Measurements from ENCODE around the gene CD96. TPM values are rescaled to one million over a fixed set of nuclear protein-coding genes. Genes with fewer than 3 reads are reported as not detected.

Gene CD96
- total RNA-seq, 1 donor from 2014 or later = 0.17 TPM

DNA sequence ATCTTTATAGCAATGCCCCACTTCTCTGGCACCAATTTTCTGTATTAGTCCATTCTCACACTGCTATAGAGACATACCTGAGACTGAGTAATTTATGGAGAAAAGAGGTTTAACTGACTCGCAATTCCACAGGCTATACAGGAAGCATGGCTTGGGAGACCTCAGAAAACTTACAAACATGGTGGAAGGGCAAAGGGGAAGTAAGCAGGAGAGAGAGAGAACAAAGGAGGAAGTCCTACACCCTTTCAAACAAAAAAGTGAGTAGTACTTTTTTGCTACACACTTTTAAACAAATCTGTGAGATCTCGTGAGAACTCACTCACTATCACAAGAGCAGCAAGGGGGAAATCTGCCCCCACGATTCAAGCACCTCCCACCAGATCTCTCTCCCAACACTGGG, 120.9 kb downstream of the CD96 start:
- peaks cover 4% of the 10 kb centered on the region for H3K36me3 Mint-ChIP-seq (ENCODE audit: low read depth)

DNA sequence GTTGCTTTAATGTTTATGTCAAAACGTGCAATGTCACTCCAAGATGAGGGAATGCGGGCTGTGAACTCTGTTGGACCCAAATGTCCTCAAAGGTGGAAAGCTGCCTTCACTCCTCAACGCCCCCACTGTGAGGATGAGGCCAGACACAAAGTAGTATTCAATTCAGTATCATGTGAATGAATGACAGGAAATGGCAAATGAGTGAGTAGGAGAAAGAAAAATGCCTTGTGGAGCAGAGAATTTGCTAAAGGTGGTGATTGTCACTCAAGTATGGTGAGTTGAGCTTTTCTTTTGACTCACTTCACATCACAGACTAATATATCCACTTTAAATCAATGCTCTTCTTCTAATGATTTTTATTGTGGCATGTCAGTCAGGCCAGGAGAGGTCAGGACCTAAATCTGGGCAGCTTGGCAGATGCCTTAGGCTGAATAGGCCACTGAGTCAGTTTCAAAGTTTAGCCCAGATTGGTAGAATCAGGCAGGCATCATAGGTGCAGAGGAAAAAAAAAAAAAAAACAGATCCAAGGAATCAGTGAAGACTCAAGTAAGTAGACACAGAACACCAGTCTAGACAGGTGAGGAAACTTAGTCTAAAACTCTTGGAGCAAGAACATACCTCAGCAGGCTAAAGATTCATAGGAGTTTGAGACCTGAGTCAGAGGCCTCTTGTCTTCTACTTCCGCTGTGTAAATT, 124.2 kb downstream of the CD96 start:
- no peaks in the 10 kb centered on the region for H3K27me3 Mint-ChIP-seq (ENCODE audit: low read depth)
- peak overlapping the region; percentile 64 for H3K27ac Mint-ChIP-seq (ENCODE audit: unreplicated experiment)

More for the DNA sequence above, 120.9 kb downstream of the CD96 start:
- DNase-seq (ENCODE audit: low spot score) = no peak
- Mint-ChIP-seq H3K27ac (ENCODE audit: unreplicated experiment) (no peak overlapping the region), H3K4me3 (ENCODE audit: unreplicated experiment) (no peak overlapping the region), H3K9me3 (ENCODE audit: low read depth) (peaks cover 13% of the 10 kb centered on the region), H3K4me1 (ENCODE audit: low read depth) (peaks cover 9% of the 10 kb centered on the region), H3K27me3 (ENCODE audit: low read depth) (peaks cover 19% of the 10 kb centered on the region)
- TF ChIP-seq, protein P1, sequence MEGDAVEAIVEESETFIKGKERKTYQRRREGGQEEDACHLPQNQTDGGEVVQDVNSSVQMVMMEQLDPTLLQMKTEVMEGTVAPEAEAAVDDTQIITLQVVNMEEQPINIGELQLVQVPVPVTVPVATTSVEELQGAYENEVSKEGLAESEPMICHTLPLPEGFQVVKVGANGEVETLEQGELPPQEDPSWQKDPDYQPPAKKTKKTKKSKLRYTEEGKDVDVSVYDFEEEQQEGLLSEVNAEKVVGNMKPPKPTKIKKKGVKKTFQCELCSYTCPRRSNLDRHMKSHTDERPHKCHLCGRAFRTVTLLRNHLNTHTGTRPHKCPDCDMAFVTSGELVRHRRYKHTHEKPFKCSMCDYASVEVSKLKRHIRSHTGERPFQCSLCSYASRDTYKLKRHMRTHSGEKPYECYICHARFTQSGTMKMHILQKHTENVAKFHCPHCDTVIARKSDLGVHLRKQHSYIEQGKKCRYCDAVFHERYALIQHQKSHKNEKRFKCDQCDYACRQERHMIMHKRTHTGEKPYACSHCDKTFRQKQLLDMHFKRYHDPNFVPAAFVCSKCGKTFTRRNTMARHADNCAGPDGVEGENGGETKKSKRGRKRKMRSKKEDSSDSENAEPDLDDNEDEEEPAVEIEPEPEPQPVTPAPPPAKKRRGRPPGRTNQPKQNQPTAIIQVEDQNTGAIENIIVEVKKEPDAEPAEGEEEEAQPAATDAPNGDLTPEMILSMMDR (IDR thresholded peaks at IDR 0.05) = no peak

DNA sequence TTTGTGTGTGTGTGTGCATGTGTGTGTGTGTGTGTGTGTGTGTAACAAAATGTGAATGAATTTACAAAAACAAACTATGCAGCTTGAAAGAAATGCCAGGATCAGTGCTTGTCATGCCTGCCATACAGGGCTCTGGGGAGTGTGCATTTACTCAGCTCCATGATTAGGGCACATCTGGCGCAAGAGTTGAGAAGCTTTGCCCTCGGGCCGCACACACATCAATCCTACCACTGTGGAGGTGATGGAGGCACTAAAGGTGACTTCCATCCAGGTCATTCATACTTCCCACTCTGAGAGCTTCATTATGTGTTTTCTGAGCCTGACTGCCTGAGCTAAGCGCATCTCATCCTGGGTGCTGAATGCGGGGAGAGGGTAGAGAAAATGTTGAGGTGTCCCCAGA, 125.2 kb downstream of the CD96 start:
- no peak for DNase-seq (ENCODE audit: low spot score)
- Mint-ChIP-seq H3K27ac (ENCODE audit: unreplicated experiment) (no peak overlapping the region), H3K27me3 (ENCODE audit: low read depth) (no peaks in the 10 kb centered on the region), H3K9me3 (ENCODE audit: low read depth) (peaks cover 8% of the 10 kb centered on the region), H3K4me1 (ENCODE audit: low read depth) (peaks cover 28% of the 10 kb centered on the region), H3K4me3 (ENCODE audit: unreplicated experiment) (no peak overlapping the region), H3K36me3 (ENCODE audit: low read depth) (peaks cover 2% of the 10 kb centered on the region)
- TF ChIP-seq, protein P1 (IDR thresholded peaks at IDR 0.05) = no peak

More for the DNA sequence above, 124.2 kb downstream of the CD96 start:
- Mint-ChIP-seq H3K36me3 (ENCODE audit: low read depth) (peaks cover 2% of the 10 kb centered on the region), H3K4me1 (ENCODE audit: low read depth) (peaks cover 28% of the 10 kb centered on the region), H3K4me3 (ENCODE audit: unreplicated experiment) (no peak overlapping the region), H3K9me3 (ENCODE audit: low read depth) (peaks cover 9% of the 10 kb centered on the region)
- no peak for DNase-seq (ENCODE audit: low spot score)
- TF ChIP-seq, protein P1 (IDR thresholded peaks at IDR 0.05) = no peak

DNA sequence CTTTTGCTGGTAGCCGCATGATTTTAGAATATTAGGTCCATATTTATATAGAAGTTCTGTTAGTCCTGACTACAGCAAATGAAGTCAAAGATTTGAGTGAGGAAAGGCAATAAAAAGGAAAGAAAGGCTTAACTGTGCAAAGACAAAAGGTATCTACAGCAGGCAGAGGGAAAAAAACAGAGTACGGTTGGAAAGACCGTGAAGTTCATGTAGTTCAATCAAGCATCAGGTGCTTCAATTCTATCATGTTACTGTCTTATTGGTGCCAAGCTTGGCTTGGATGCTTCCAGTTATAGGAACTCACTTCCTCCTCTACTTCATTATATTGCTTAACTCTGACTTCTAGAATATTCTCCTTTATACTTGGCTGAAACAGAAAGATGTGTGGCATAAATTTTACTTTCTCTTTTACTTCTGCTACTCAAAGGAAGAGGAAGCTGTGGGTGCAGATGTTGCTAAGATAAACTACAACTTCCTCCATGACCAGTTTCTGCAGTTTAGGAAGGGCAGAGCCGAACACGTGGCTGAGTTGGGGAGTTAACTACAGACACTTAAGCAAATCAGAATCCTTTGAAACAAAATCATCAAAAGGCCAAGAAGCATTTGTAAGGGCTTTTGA, 125.7 kb downstream of the CD96 start:
- no peak for DNase-seq (ENCODE audit: low spot score)
- Mint-ChIP-seq H3K9me3 (ENCODE audit: low read depth) (peaks cover 3% of the 10 kb centered on the region), H3K27ac (ENCODE audit: unreplicated experiment) (no peak overlapping the region), H3K36me3 (ENCODE audit: low read depth) (peaks cover 2% of the 10 kb centered on the region), H3K4me1 (ENCODE audit: low read depth) (peaks cover 28% of the 10 kb centered on the region), H3K4me3 (ENCODE audit: unreplicated experiment) (no peak overlapping the region), H3K27me3 (ENCODE audit: low read depth) (no peaks in the 10 kb centered on the region)
- TF ChIP-seq, protein P1 (IDR thresholded peaks at IDR 0.05) = no peak

DNA sequence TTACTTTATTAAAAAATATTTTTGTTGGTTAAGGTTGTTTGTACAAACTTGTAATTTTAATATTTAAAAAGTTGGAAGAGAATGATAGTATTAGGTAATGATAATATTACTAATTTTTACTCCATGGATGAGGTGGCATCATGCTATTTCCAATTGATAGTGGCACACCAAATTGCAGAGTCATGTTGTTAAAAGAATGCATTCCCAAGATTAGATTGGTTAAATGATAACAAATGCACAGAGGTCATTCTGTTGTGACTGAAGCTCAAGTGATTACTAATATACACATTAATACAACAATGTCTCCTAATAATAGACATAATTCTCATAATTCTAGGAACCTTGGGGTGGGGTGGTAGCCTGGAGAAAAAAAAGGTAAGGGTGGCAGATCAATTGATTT, 126.3 kb downstream of the CD96 start:
- Mint-ChIP-seq H3K27ac (ENCODE audit: unreplicated experiment) (no peak overlapping the region), H3K27me3 (ENCODE audit: low read depth) (no peaks in the 10 kb centered on the region), H3K4me1 (ENCODE audit: low read depth) (peaks cover 28% of the 10 kb centered on the region), H3K4me3 (ENCODE audit: unreplicated experiment) (no peak overlapping the region), H3K36me3 (ENCODE audit: low read depth) (no peaks in the 10 kb centered on the region), H3K9me3 (ENCODE audit: low read depth) (no peaks in the 10 kb centered on the region)
- DNase-seq (ENCODE audit: low spot score) = no peak
- TF ChIP-seq, protein P1 (IDR thresholded peaks at IDR 0.05) = no peak
